Coronary artery (tissue), 2 donors: ENCODE data around the gene OSBPL6.
"Not testable (repeated sequence)": the region's sequence is repeated elsewhere in the genome, so short reads cannot be mapped to it uniquely, and the experiment has no call there.

Source experiments
- DNase-seq: peaks from one replicate; pipeline ENCODE4 v3.0.0-alpha.2; 2017; ENCODE audit warnings: low spot score
- H3K27ac ChIP-seq, 2 donors: fragments of 200-600 bp; sonication (generic); one replicate each; pipeline ENCODE4 v1.5.1; 2016 to 2019
- H3K4me3 ChIP-seq: fragments of 200-600 bp; sonication (generic); 2 replicates; pipeline ENCODE4 v1.5.1; 2016; ENCODE audit warnings: mild to moderate bottlenecking, moderate library complexity
- TF ChIP-seq, protein P1 (sequence below): fragments of 200-600 bp; sonication (generic); IDR thresholded peaks from one replicate; pipeline ENCODE4 v1.5.1; 2019; ENCODE audit warnings: antibody characterized with exemption

Gene OSBPL6

DNA sequence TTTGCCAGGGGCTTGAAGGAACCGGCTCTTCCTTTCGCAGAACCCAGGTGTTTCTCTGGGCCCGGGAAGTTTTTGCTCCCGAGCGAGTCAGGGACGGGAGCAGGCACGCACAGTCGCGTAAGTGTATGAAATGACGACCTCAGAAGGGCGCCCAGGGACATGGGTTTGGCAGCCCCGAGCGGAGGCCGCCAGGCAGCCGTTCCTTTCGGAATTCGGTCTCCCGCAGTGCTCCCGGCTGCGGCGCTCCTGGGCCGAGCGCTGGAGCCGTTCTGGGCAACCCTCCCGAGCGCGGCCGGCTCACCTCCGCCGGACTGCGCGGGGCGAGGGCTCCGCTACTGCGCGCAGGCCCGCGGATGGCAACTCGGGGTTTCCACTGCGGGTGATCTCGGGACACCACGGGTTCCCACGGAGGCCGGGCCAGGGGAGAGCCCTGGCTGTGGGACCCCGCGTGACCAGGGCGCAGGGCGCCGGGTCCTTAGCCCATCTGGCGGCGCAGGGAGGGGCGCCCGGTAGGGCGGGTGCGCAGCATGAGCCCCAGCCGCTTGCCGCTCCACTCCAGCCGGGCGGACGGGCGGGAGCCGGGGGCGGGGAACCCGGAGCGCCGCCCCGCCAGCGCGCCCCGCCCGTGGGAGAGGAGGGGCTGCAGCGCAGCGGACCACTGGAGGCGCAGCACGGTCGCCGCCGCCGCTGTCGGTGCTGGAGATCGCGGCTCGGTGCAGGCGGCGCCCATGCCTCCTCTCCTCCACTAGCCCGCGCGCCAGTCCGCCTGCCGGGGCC is at the start of gene OSBPL6:
Gene OSBPL6, plus strand, starts transcription at position 690 of the 777 bp plus-strand sequence. CDS start 111,673 bp downstream, outside the sequence.
- DNase-seq: peak; percentile 86
- TF ChIP-seq, protein P1, sequence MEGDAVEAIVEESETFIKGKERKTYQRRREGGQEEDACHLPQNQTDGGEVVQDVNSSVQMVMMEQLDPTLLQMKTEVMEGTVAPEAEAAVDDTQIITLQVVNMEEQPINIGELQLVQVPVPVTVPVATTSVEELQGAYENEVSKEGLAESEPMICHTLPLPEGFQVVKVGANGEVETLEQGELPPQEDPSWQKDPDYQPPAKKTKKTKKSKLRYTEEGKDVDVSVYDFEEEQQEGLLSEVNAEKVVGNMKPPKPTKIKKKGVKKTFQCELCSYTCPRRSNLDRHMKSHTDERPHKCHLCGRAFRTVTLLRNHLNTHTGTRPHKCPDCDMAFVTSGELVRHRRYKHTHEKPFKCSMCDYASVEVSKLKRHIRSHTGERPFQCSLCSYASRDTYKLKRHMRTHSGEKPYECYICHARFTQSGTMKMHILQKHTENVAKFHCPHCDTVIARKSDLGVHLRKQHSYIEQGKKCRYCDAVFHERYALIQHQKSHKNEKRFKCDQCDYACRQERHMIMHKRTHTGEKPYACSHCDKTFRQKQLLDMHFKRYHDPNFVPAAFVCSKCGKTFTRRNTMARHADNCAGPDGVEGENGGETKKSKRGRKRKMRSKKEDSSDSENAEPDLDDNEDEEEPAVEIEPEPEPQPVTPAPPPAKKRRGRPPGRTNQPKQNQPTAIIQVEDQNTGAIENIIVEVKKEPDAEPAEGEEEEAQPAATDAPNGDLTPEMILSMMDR: peak; percentile 22
- Histone ChIP-seq H3K4me3 (peak within 1 kb of the TSS; percentile 92), H3K27ac (peak within 1 kb of the TSS; percentile 87 to 91)

DNA sequence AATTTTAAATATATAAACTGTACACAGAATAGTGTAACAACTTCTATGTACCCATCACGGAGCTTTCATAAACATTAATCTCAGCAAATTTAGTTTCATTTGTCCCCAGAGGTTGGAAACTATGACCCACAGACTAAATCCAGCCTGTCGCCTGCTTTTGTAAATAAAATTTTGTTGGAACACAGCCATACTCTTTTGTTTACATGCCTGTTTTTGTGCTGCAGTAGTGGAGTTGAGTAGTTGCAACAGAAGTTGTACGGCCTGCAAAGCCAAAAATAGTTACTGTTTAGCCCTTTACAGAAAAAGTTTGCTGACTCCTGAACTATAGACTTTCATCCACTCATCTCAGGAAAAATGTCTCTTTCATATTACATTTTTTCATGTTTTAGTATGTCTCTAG is 42.3 kb upstream of the OSBPL6 start:
- H3K27ac ChIP-seq: no peak overlapping the region
- DNase-seq: no peak
- TF ChIP-seq, protein P1: no peak
- no peak overlapping the region for H3K4me3 ChIP-seq

DNA sequence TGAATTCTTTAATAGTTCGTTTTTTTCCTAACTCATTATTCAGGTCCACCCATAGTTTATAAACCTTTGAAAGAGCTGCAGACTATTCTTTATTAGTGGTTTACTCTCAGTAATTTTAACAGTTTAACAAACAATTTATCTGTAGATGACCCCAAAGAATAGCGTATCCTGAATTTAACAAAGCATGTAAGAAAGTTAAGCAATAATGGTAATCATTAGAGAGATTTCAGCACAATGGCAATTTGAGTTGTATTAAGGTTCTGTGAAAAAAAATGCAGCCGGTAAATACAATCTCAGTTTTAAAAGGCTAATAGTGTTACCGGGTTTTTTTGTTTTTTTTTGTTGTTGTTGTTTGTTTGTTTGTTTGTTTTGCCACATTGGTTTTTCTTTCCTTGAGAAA is 41.8 kb upstream of the OSBPL6 start:
- no peak for DNase-seq
- TF ChIP-seq, protein P1: no peak
- no peak overlapping the region for H3K27ac ChIP-seq
- H3K4me3 ChIP-seq: no peak overlapping the region

DNA sequence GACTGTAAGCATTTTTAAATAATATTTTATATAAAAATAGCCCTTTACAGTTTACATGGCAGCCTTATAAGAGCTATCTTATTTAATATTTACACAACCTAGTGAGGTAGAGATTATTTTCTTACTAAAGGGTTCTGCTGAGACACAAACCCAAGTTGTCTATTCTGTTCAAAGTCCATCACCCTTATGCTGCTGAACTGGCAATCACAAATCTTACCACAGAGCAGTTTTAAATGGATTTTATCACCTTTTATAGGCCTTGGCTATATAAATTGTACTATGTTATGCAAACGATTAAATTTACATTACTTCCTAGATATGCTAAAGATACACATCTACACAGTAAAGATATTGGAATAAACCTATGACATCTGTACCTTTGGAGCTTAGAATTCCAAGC is 41.3 kb upstream of the OSBPL6 start:
- no peak for DNase-seq
- H3K4me3 ChIP-seq: no peak overlapping the region
- TF ChIP-seq, protein P1: no peak
- no peak overlapping the region for H3K27ac ChIP-seq

DNA sequence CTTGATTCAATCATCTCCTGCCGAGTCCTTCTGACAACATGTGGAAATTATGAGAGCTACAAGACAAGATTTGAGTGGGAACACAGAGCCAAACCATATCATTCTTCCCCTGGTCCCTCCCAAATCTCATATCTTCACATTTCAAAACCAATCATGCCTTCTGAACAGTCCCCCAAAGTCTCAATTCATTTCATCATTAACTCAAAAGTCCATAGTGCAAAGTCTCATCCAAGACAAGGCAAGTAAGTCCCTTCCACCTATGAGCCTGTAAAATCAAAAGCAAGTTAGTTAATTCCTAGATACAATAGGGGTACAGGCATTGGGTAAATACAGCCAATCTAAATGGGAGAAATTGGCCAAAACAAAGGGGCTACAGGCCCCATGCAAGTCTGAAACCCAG is 40.4 kb upstream of the OSBPL6 start:
- H3K27ac ChIP-seq, H3K4me3 ChIP-seq, DNase-seq: not testable (repeated sequence)

DNA sequence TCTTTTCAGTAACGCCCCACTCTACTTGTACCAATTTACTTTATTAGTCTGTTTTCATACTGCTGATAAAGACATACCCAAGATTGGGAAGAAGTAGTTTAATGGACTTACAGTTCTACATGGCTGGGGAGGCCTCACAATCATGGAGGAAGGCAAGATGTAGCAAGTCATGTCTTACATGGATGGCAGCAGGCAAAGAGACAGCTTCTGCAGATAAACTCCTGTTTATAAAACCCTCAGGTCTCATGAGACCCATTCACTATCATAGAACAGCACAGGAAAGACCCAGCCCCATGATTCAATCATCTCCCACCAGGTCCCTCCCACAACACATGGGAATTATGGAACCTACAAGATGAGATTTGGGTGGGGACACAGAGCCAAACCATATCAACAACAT is 38.8 kb upstream of the OSBPL6 start:
- Histone ChIP-seq H3K27ac (no peak overlapping the region), H3K4me3 (no peak overlapping the region)
- DNase-seq: no peak
- TF ChIP-seq, protein P1: no peak

DNA sequence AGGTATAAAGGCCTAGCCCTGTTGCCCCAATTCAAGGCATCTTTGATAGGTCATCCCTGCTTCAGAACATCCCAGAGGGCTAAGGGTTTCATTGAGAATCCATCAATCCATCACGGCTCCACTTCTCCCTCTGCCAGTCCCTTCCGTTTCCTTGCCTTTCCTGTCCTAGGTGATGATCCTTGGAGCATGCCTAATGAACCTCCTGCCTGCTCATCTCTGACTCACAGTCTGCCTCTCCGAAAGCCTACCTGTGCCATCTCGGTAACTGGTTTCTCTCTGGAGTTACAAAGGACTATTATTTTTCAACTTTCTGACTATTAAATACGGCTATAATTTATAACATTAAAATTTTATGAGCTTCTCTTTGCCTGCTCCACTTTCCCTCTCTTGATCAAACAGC is 36.7 kb upstream of the OSBPL6 start:
- Histone ChIP-seq H3K4me3 (no peak overlapping the region), H3K27ac (no peak overlapping the region)
- TF ChIP-seq, protein P1: no peak
- no peak for DNase-seq
